Natural killer cell (primary cell): ENCODE measurements around the gene PYGL. TPM values are rescaled to one million over a fixed set of nuclear protein-coding genes. Genes with fewer than 3 reads are reported as not detected.

Experiments used
- ATAC-seq, 3 donors: fragments of 150-1000 bp in 2 of 3; fragments of 200-7000 bp in 1 of 3; cut with Tn5 transposase; 1 replicate in 1 of 3; 2 replicates in 2 of 3; pipeline ENCODE4 v1.10.0; 2021; ENCODE audit warnings: mild to moderate bottlenecking in 2 of 3, moderate library complexity in 2 of 3
- DNase-seq, 2 donors: peaks; one replicate each; pipeline versions ENCODE4 v3.0.0 to v3.0.0-alpha.2; 2013 to 2021; ENCODE audit warnings: mixed read lengths in 1 of 2
- H3K27ac ChIP-seq: one replicate; pipeline ENCODE4 v1.5.1; 2013; ENCODE audit warnings: mild to moderate bottlenecking, low read length
- H3K27me3 ChIP-seq: one replicate; pipeline ENCODE4 v1.6.1; 2013; ENCODE audit warnings: low read length; ENCODE audit not compliant: control insufficient read depth, insufficient read depth
- H3K36me3 ChIP-seq: one replicate; pipeline ENCODE4 v1.6.1; 2013; ENCODE audit warnings: low read length; ENCODE audit not compliant: control insufficient read depth, insufficient read depth
- H3K4me1 ChIP-seq: one replicate; pipeline ENCODE4 v1.6.1; 2013; ENCODE audit warnings: low read length; ENCODE audit not compliant: control insufficient read depth, insufficient read depth
- H3K4me3 ChIP-seq: one replicate; pipeline ENCODE4 v1.5.1; 2013; ENCODE audit warnings: low read length
- H3K9me3 ChIP-seq: one replicate; pipeline ENCODE4 v1.6.1; 2013; ENCODE audit warnings: low read length; ENCODE audit not compliant: control insufficient read depth, insufficient read depth
- H3K27ac Mint-ChIP-seq, 2 donors: one replicate each; pipeline ENCODE4 v1.8.0; 2022; ENCODE audit warnings: mild to moderate bottlenecking in 2 of 2, mixed read lengths in 2 of 2, moderate library complexity in 1 of 2
- H3K27me3 Mint-ChIP-seq, 2 donors: one replicate each; pipeline ENCODE4 v1.8.0; 2022; ENCODE audit warnings: low read depth in 2 of 2, mixed read lengths in 2 of 2
- H3K36me3 Mint-ChIP-seq: one replicate; pipeline ENCODE4 v1.8.0; 2022; ENCODE audit warnings: mixed read lengths
- H3K4me1 Mint-ChIP-seq, 2 donors: one replicate each; pipeline ENCODE4 v1.8.0; 2022; ENCODE audit warnings: mixed read lengths in 2 of 2
- H3K4me3 Mint-ChIP-seq: one replicate; pipeline ENCODE4 v1.8.0; 2022; ENCODE audit warnings: mild to moderate bottlenecking, moderate library complexity, mixed read lengths
- H3K9me3 Mint-ChIP-seq, 2 donors: one replicate each; pipeline ENCODE4 v1.8.0; 2022; ENCODE audit warnings: mixed read lengths in 2 of 2
- WGBS: methylation state at CpG from one replicate; pipeline ENCODE4 v1.1.7; 2013; ENCODE audit warnings: missing lambda C conversion rate; ENCODE audit not compliant: insufficient coverage; 5-methylcytosine and 5-hydroxymethylcytosine counted together
- intact Hi-C: fragments of 100-400 bp; cut with micrococcal nuclease; formaldehyde crosslinking; loops from one replicate; pipeline ENCODE4 v1.14.2; 2022
- total RNA-seq, 4 donors: library from RNA; stranded (reverse); fragments of 120-200 nt in 1 of 4; gene quantifications; one replicate each; pipeline versions ENCODE4 v1.2.3 to v1.2.4, GENCODE V29; 2013 to 2022
- TF ChIP-seq, protein P1 (sequence below): fragments of 200-600 bp; IDR thresholded peaks from one replicate; pipeline ENCODE4 v1.8.0; 2022; ENCODE audit warnings: antibody characterized with exemption

PYGL gene
- total RNA-seq, 3 donors from 2014 or later (not counting 1 experiment from before 2014, with no cell fraction given): 2.0 to 22.3 (median 3.2) TPM

DNA sequence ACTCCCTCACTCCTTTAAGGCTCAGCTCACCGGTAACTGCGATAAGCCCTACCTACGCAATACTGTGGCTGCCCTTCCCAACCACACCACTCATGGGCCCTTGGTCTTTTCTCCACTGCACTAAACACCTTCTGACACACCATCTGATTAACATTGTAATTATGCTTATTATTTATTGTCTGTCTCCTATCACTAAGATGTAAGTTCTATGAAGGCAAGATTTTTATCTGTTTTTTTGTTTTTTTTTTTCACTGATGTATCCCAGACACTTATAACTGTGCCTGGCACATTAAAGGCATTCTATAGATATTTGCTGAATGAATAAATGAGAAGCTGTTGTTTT is 34.2 kb upstream of the PYGL start:
- TF ChIP-seq, protein P1, sequence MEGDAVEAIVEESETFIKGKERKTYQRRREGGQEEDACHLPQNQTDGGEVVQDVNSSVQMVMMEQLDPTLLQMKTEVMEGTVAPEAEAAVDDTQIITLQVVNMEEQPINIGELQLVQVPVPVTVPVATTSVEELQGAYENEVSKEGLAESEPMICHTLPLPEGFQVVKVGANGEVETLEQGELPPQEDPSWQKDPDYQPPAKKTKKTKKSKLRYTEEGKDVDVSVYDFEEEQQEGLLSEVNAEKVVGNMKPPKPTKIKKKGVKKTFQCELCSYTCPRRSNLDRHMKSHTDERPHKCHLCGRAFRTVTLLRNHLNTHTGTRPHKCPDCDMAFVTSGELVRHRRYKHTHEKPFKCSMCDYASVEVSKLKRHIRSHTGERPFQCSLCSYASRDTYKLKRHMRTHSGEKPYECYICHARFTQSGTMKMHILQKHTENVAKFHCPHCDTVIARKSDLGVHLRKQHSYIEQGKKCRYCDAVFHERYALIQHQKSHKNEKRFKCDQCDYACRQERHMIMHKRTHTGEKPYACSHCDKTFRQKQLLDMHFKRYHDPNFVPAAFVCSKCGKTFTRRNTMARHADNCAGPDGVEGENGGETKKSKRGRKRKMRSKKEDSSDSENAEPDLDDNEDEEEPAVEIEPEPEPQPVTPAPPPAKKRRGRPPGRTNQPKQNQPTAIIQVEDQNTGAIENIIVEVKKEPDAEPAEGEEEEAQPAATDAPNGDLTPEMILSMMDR: no peak
- Histone ChIP-seq H3K36me3 (no peaks in the 10 kb centered on the region), H3K9me3 (no peaks in the 10 kb centered on the region), H3K4me1 (no peaks in the 10 kb centered on the region), H3K27ac (no peak overlapping the region), H3K4me3 (no peak overlapping the region), H3K27me3 (no peaks in the 10 kb centered on the region)
- 93% methylated on average over 3 of the region's 3 CpGs for WGBS
- Mint-ChIP-seq H3K36me3 (no peaks in the 10 kb centered on the region), H3K4me3 (no peak overlapping the region), H3K9me3 (no peaks in the 10 kb centered on the region), H3K27ac (no peak overlapping the region), H3K27me3 (peaks cover 5 to 9% of the 10 kb centered on the region in 2 donors), H3K4me1 (no peaks in the 10 kb centered on the region)
- no peak for DNase-seq
- intact Hi-C loops: no loop called here
- no peak for ATAC-seq

DNA sequence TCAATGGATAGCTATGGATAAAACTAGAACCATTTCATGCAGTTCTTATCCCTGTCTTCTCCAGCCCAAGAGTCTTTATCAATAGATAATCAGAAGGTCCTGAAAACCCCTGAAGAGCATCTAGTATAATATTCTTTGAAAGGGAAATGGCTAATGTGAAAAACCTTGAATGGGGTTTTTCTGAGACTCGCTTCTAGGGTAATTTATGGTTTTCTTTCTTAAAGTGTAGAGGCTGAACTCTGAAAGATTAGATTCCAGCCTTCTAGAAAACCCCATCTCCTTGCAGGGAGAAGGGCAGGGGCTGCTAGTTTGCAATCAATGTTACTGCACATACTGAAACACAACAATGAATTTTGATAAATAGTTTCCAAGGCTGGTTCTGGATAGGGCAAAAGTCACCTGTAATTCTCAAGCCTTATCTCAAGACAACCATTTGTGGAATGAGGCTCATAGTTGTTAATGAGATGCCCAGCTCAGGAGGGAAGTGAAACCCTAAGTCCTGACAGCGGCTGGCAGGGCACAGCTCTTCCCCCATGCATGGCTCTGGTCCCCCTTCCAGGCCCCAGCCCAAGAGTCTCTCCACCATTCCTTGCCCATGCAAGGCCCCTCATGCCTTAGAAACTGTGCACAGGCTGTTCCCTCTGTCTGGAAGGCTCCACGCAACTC is 33.7 kb upstream of the PYGL start:
- ATAC-seq: no peak
- TF ChIP-seq, protein P1: no peak
- Histone ChIP-seq H3K27me3 (no peaks in the 10 kb centered on the region), H3K36me3 (no peaks in the 10 kb centered on the region), H3K4me3 (no peak overlapping the region), H3K4me1 (no peaks in the 10 kb centered on the region), H3K9me3 (no peaks in the 10 kb centered on the region), H3K27ac (no peak overlapping the region)
- intact Hi-C loops: no loop called here
- no peak overlapping the region for H3K4me3 Mint-ChIP-seq
- H3K36me3 Mint-ChIP-seq: no peaks in the 10 kb centered on the region
- peaks cover 5 to 9% of the 10 kb centered on the region in 2 donors for H3K27me3 Mint-ChIP-seq
- H3K27ac Mint-ChIP-seq: no peak overlapping the region
- H3K9me3 Mint-ChIP-seq: no peaks in the 10 kb centered on the region
- no peak for DNase-seq
- no peaks in the 10 kb centered on the region for H3K4me1 Mint-ChIP-seq
- WGBS: 66% methylated on average over 2 of the region's 3 CpGs

DNA sequence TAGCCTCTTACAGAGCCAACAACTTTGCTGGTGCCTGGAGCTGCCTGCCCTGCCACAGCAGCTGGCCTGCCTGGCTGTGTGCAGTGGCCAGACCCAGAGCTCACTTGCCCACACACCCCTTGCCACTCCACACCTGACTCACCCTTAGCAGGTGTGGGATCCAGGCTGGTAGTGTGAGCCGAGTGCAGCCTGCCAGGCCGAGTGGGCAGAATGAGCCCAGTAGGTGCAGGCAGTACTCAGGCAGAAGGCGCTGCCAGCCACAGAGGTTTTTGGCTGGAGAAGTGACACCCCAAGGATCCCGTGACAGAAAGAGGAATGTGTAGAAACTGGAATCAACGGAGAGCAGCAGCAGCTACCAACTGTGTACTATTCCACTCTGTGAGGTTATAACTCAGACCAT is 29.8 kb upstream of the PYGL start:
- Histone ChIP-seq H3K4me3 (no peak overlapping the region), H3K27ac (no peak overlapping the region), H3K4me1 (no peaks in the 10 kb centered on the region), H3K9me3 (no peaks in the 10 kb centered on the region), H3K27me3 (no peaks in the 10 kb centered on the region), H3K36me3 (no peaks in the 10 kb centered on the region)
- Mint-ChIP-seq H3K9me3 (no peaks in the 10 kb centered on the region), H3K27ac (no peak overlapping the region), H3K36me3 (no peaks in the 10 kb centered on the region), H3K27me3 (peaks cover 5% of the 10 kb centered on the region in 2 donors), H3K4me3 (no peak overlapping the region), H3K4me1 (no peaks in the 10 kb centered on the region)
- no peak for DNase-seq
- intact Hi-C loops: no loop called here
- 91% methylated on average over 5 of the region's 5 CpGs for whole genome bisulfite sequencing
- TF ChIP-seq, protein P1: no peak
- no peak for ATAC-seq

DNA sequence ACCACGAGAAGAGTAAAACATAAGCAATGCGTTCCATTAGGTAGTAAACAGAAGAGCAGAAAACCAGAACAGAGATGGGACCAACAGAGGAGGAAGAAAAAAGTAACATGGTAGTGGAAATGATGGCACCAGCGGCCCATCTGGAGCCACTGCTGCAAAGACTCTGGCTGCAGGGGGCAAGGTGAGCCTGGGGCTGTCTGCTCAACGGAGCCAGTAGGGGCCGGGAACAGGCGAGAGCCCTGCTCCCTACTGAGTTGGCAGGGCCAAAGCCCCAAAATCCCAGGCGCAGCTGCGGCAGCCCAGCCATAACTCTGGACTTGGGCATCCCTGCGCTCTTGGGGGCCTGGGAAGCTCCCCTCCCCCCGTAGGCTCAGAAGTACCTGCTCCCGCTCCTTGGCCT is 28.5 kb upstream of the PYGL start:
- Mint-ChIP-seq H3K4me1 (no peaks in the 10 kb centered on the region), H3K9me3 (no peaks in the 10 kb centered on the region)
- 94% methylated on average over 11 of the region's 11 CpGs for WGBS

More for the DNA sequence above, 28.5 kb upstream of the PYGL start:
- Histone ChIP-seq H3K4me1 (no peaks in the 10 kb centered on the region), H3K9me3 (no peaks in the 10 kb centered on the region), H3K27ac (no peak overlapping the region), H3K4me3 (no peak overlapping the region), H3K36me3 (no peaks in the 10 kb centered on the region), H3K27me3 (no peaks in the 10 kb centered on the region)
- H3K4me3 Mint-ChIP-seq: no peak overlapping the region
- TF ChIP-seq, protein P1: no peak
- intact Hi-C loops: no loop called here
- H3K27ac Mint-ChIP-seq: no peak overlapping the region
- H3K27me3 Mint-ChIP-seq: peaks cover 4 to 11% of the 10 kb centered on the region in 2 donors
- DNase-seq: no peak
- no peak for ATAC-seq
- H3K36me3 Mint-ChIP-seq: no peaks in the 10 kb centered on the region
